SU-DHL-6 (cell line): ENCODE data around the gene BCAR1.

Experiments used
- H2AFZ ChIP-seq: fragments of 200-600 bp; sonication (generic); 2 replicates; pipeline ENCODE4 v1.6.1; 2014; ENCODE audit warnings: low read depth, mild to moderate bottlenecking, moderate library complexity, mixed read lengths, antibody characterized with exemption, low read length; ENCODE audit not compliant: severe bottlenecking
- H3F3A ChIP-seq: fragments of 200-600 bp; shearing (Covaris generic); 2 replicates; pipeline ENCODE4 v1.6.0; 2016; ENCODE audit warnings: antibody characterized with exemption, mild to moderate bottlenecking; ENCODE audit not compliant: insufficient read depth
- H3K27ac ChIP-seq: fragments of 200-600 bp; sonication (generic); 2 replicates; pipeline ENCODE4 v1.5.1; 2016; ENCODE audit warnings: low read depth, mild to moderate bottlenecking, low read length, moderate library complexity, mixed read lengths
- H3K27me3 ChIP-seq: fragments of 200-600 bp; sonication (generic), shearing (Covaris generic); 2 replicates; pipeline ENCODE4 v1.6.0; 2014; ENCODE audit warnings: mild to moderate bottlenecking, low read length
- H3K36me3 ChIP-seq: fragments of 200-600 bp; sonication (generic); 2 replicates; pipeline ENCODE4 v1.6.1; 2014; ENCODE audit warnings: mild to moderate bottlenecking, low read length, mixed read lengths
- H3K4me2 ChIP-seq: fragments of 300-600, 200-600 bp; shearing (Covaris generic), sonication (generic); 2 replicates; pipeline ENCODE4 v1.6.0; 2014; ENCODE audit warnings: low read length, low read depth, mild to moderate bottlenecking; ENCODE audit not compliant: poor library complexity, severe bottlenecking
- H3K4me3 ChIP-seq: fragments of 200-600 bp; sonication (generic); 2 replicates; pipeline ENCODE4 v1.5.1; 2014; ENCODE audit warnings: antibody characterized with exemption, low read length, mild to moderate bottlenecking, mixed read lengths; ENCODE audit not compliant: insufficient read depth, poor library complexity, severe bottlenecking
- H3K79me2 ChIP-seq: fragments of 200-600 bp; sonication (generic); 2 replicates; pipeline ENCODE4 v1.6.1; 2014; ENCODE audit warnings: mild to moderate bottlenecking, low read length, moderate library complexity; ENCODE audit not compliant: insufficient read depth
- H3K9ac ChIP-seq: fragments of 200-600 bp; sonication (generic); 2 replicates; pipeline ENCODE4 v1.7.0; 2014; ENCODE audit warnings: mild to moderate bottlenecking, low read length
- H3K9me2 ChIP-seq: fragments of 200-600 bp; sonication (generic); replicated peaks from 2 replicates; pipeline ENCODE4 v1.6.1; 2014; ENCODE audit warnings: low read length; ENCODE audit not compliant: insufficient read depth
- H3K9me3 ChIP-seq: fragments of 200-600 bp; sonication (generic); 2 replicates; pipeline ENCODE4 v1.6.1; 2014; ENCODE audit warnings: low read length, mixed read lengths; ENCODE audit not compliant: insufficient read depth
- H4K20me1 ChIP-seq: fragments of 200-600 bp; sonication (generic); 2 replicates; pipeline ENCODE4 v1.6.1; 2014; ENCODE audit warnings: low read depth, mild to moderate bottlenecking, antibody characterized with exemption, low read length, moderate library complexity, mixed read lengths
- CTCF ChIP-seq: fragments of 200-600 bp; sonication (generic); IDR thresholded peaks from one replicate; pipeline ENCODE4 v1.5.1; 2017; ENCODE audit warnings: antibody characterized with exemption, mild to moderate bottlenecking, low read length, moderate library complexity; ENCODE audit not compliant: insufficient read depth, poor library complexity, severe bottlenecking
- EZH2phosphoT487 ChIP-seq: fragments of 200-600 bp; sonication (generic), shearing (Covaris generic); conservative IDR thresholded peaks from 2 replicates; pipeline ENCODE4 v1.6.1; 2018; ENCODE audit warnings: mild to moderate bottlenecking, antibody characterized with exemption, low read length, moderate library complexity, mixed read lengths

The BCAR1 gene

GRCh38 chr16:75267631-75268264, 16.3 kb upstream of the BCAR1 start:
- Histone ChIP-seq H3K9me2 (no peaks in the 10 kb centered on the region), H2AFZ (no peak overlapping the region), H3K4me3 (no peak overlapping the region), H3K9me3 (no peaks in the 10 kb centered on the region), H3K27me3 (no peaks in the 10 kb centered on the region), H3F3A (no peaks in the 10 kb centered on the region), H3K36me3 (no peaks in the 10 kb centered on the region), H4K20me1 (no peaks in the 10 kb centered on the region), H3K9ac (no peak overlapping the region), H3K4me2 (no peak overlapping the region), H3K79me2 (no peaks in the 10 kb centered on the region), H3K27ac (no peak overlapping the region)
- TF ChIP-seq CTCF (no peak), EZH2phosphoT487 (no peak)

- no peaks in the 10 kb centered on the region for H3K9me3 ChIP-seq
- no peak overlapping the region for H3K4me3 ChIP-seq
- no peak overlapping the region for H3K27ac ChIP-seq
- H3F3A ChIP-seq = no peaks in the 10 kb centered on the region
- no peaks in the 10 kb centered on the region for H3K9me2 ChIP-seq
- H3K4me2 ChIP-seq = no peak overlapping the region
- TF ChIP-seq EZH2phosphoT487 = no peak
- no peak for TF ChIP-seq CTCF
- no peak overlapping the region for H2AFZ ChIP-seq
- H3K79me2 ChIP-seq = no peaks in the 10 kb centered on the region
- H3K9ac ChIP-seq = no peak overlapping the region
- H3K36me3 ChIP-seq = no peaks in the 10 kb centered on the region
- H3K27me3 ChIP-seq = no peaks in the 10 kb centered on the region
- H4K20me1 ChIP-seq = no peaks in the 10 kb centered on the region
Measured at GRCh38 chr16:75266738-75267630, 15.6 kb upstream of the BCAR1 start.

GRCh38 chr16:75265911-75266701, 14.7 kb upstream of the BCAR1 start:
- Histone ChIP-seq H3K9me3 (no peaks in the 10 kb centered on the region), H3F3A (no peaks in the 10 kb centered on the region), H3K9ac (peak overlapping the region; percentile 50; the same call in 1 of the 2 replicates), H3K9me2 (no peaks in the 10 kb centered on the region), H3K79me2 (no peaks in the 10 kb centered on the region), H3K27me3 (no peaks in the 10 kb centered on the region), H2AFZ (peak overlapping the region; percentile 54), H4K20me1 (no peaks in the 10 kb centered on the region), H3K4me2 (peak overlapping the region; percentile 42), H3K4me3 (peak overlapping the region; percentile 51), H3K36me3 (no peaks in the 10 kb centered on the region), H3K27ac (no peak overlapping the region)
- TF ChIP-seq CTCF (no peak), EZH2phosphoT487 (no peak)
